Skin of body (tissue), 3 donors: ENCODE data around the gene NAGS. TPM values are rescaled to one million over a fixed set of nuclear protein-coding genes. Genes with fewer than 3 reads are reported as not detected.
"Not testable (repeated sequence)": the region's sequence is repeated elsewhere in the genome, so short reads cannot be mapped to it uniquely, and the experiment has no call there.

ENCODE experiments used
- DNase-seq: peaks from one replicate; lab custom pipeline; 2025; lab: John Stamatoyannopoulos, UW
- small RNA-seq: library from RNA; depleted of rRNA; stranded (forward); fragments of <200 nt; gene quantifications from one replicate; pipeline ENCODE3, GENCODE V24; 2014; ENCODE audit warnings: low replicate concordance
- total RNA-seq: library from RNA; depleted of rRNA; stranded (reverse); fragments of >200 nt; gene quantifications from one replicate; pipeline ENCODE4 v1.2.3, GENCODE V29; 2014

Gene NAGS
- total RNA-seq, 1 donor from 2014 or later: 0.49 TPM

- DNase-seq: no peak
These were observed 35.6 kb downstream of the NAGS start for GRCh38 chr17:44039829-44040635.

- no peak for DNase-seq
These were observed 38.9 kb downstream of the NAGS start for GRCh38 chr17:44043272-44043696.

- no peak for DNase-seq
These were observed 39.6 kb downstream of the NAGS start for GRCh38 chr17:44044071-44044470.

- no peak for DNase-seq
These were observed 41.1 kb downstream of the NAGS start for GRCh38 chr17:44045486-44045885.

GRCh38 chr17:44046893-44047292, 42.5 kb downstream of the NAGS start:
- not testable (repeated sequence) for DNase-seq

GRCh38 chr17:44049294-44050060, 45.1 kb downstream of the NAGS start:
- no peak for DNase-seq

- no peak for DNase-seq
These were observed 48.9 kb downstream of the NAGS start for GRCh38 chr17:44053125-44053872.

Small RNA genes within 50 kb of the gene (small RNA-seq; reads per million reads assigned to genes)
- not detected for gene RF00012

Other genes starting within 250 kb of the NAGS start
- gene SOST, start 245.8 kb upstream of the NAGS start, total RNA-seq: 0.20 TPM
- 29.2 TPM for gene DUSP3, start 225.6 kb upstream of the NAGS start, total RNA-seq
- not detected for gene CFAP97D1, start 224.2 kb upstream of the NAGS start, total RNA-seq
- gene MPP3, start 171.5 kb upstream of the NAGS start, total RNA-seq: 7.7 TPM
- gene CD300LG, start 157.4 kb upstream of the NAGS start, total RNA-seq: 2.5 TPM
- gene MPP2, start 97.1 kb upstream of the NAGS start, total RNA-seq: 3.0 TPM
- gene PPY, start 62.1 kb upstream of the NAGS start, total RNA-seq: not detected
- gene PYY, start 50.7 kb upstream of the NAGS start, total RNA-seq: not detected
- 25.9 TPM for gene TMEM101, start 10.3 kb downstream of the NAGS start, total RNA-seq
- gene LSM12, start 62.0 kb downstream of the NAGS start, total RNA-seq: 12.2 TPM
- gene G6PC3, start 66.1 kb downstream of the NAGS start, total RNA-seq: 9.4 TPM
- 55.1 TPM for gene HDAC5, start 119.0 kb downstream of the NAGS start, total RNA-seq
- gene HROB, start 137.3 kb downstream of the NAGS start, total RNA-seq: 2.1 TPM
- 0.89 TPM for gene ASB16, start 166.1 kb downstream of the NAGS start, total RNA-seq
- gene TMUB2, start 182.3 kb downstream of the NAGS start, total RNA-seq: 16.4 TPM
- 26.2 TPM for gene ATXN7L3, start 195.3 kb downstream of the NAGS start, total RNA-seq
- gene UBTF, start 215.1 kb downstream of the NAGS start, total RNA-seq: 52.6 TPM